SK-N-SH treated with all-trans-retinoic acid at 6 μM for 48 hours (cell line): Measurements from ENCODE around the gene TAF15.

ENCODE experiments used
- ARNTL ChIP-seq: fragments of 450-650 bp; formaldehyde crosslinking; IDR thresholded peaks from 2 replicates; pipeline ENCODE4 v1.5.0; 2020; ENCODE audit warnings: low read depth, mild to moderate bottlenecking, moderate library complexity, borderline replicate concordance
- CSDC2 ChIP-seq: fragments of 250-450 bp; sonication (Bioruptor Pico); IDR thresholded peaks from 2 replicates; pipeline ENCODE4 v1.5.0; 2020; ENCODE audit warnings: mild to moderate bottlenecking, moderate library complexity
- TF ChIP-seq, protein P1 (sequence below): fragments of 250-450 bp; sonication (Bioruptor Pico); IDR thresholded peaks from 2 replicates; pipeline ENCODE4 v1.5.1; 2021; ENCODE audit warnings: mild to moderate bottlenecking, moderate library complexity

DNA sequence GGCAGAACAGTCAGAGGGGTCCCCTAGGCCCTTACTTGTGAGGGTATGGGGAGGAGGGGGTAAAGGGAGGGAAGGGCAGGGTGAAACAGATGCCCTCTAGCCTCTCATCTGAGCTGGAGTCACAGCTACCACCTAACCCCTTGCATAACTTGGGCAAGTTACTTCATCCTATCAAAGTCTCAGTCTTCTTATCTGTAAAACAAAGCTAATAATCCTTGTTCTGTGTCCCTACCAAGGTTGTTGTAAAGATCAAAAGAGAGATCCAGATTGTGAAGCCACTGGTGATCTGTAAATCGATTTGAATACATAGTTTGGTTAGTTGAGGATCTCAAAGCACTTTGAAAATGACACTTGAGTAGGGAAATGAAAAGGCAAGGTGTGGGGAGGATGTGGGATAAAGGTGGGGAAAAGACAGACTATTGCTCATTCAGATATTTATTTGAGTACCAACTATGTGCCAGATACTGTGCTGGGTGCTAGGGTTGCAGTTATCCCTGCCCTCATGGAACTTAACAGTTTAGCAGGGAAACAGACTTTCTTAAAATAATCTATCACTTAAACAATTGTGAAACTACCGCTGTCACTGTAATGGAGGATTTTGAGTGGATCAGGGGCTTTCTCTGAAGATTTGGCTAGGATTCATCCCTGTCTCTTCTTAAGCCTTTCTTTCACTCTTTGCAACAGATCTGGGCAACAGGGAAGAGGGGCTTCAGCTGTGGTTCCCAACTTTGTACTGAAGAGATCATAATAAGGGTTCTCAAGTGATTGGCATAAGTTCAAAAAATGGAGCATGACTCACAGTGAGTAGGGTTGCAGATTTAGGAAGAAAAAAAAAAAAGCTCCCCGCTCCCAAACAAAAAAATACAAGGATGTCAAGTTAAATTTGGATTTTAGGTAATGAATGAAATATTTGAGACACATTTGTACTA lies 56.4 kb downstream of the TAF15 start:
- TF ChIP-seq, protein P1, sequence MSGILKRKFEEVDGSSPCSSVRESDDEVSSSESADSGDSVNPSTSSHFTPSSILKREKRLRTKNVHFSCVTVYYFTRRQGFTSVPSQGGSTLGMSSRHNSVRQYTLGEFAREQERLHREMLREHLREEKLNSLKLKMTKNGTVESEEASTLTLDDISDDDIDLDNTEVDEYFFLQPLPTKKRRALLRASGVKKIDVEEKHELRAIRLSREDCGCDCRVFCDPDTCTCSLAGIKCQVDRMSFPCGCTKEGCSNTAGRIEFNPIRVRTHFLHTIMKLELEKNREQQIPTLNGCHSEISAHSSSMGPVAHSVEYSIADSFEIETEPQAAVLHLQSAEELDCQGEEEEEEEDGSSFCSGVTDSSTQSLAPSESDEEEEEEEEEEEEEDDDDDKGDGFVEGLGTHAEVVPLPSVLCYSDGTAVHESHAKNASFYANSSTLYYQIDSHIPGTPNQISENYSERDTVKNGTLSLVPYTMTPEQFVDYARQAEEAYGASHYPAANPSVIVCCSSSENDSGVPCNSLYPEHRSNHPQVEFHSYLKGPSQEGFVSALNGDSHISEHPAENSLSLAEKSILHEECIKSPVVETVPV (CRISPR knock-in tag), result no peak
- TF ChIP-seq CSDC2 (CRISPR knock-in tag), result no peak
- no peak for TF ChIP-seq ARNTL (CRISPR knock-in tag)
